HG02970 (cell line): ENCODE data around the gene EIF1.

Experiments used
- ATAC-seq: cut with Tn5 transposase; IDR thresholded peaks from one replicate; pipeline ENCODE4 v1.9.1; 2021; ENCODE audit warnings: mild to moderate bottlenecking, moderate library complexity, moderate number of reproducible peaks; ENCODE audit not compliant: unreplicated experiment, low FRiP score

The EIF1 gene

DNA sequence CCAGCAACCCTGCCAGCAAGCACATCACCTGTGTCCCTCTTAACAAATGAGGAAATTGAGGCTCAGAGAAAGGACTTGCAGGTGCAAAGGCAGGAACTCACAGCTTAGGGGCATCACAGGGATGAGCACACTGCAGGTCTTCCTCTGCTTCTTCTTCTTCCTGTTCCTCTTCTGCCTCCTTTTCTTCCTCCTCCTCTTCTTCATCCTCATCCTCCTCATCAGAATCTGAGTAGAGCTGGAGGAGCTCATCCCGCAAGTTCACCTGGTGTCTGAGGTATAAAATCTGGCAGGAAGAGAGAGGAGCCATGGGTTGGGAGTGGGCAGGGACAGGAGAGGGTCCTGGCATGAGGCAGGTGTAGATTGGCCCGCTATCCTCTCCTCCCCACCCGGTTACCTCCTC is 43.2 kb downstream of the EIF1 start:
- no peak for ATAC-seq

DNA sequence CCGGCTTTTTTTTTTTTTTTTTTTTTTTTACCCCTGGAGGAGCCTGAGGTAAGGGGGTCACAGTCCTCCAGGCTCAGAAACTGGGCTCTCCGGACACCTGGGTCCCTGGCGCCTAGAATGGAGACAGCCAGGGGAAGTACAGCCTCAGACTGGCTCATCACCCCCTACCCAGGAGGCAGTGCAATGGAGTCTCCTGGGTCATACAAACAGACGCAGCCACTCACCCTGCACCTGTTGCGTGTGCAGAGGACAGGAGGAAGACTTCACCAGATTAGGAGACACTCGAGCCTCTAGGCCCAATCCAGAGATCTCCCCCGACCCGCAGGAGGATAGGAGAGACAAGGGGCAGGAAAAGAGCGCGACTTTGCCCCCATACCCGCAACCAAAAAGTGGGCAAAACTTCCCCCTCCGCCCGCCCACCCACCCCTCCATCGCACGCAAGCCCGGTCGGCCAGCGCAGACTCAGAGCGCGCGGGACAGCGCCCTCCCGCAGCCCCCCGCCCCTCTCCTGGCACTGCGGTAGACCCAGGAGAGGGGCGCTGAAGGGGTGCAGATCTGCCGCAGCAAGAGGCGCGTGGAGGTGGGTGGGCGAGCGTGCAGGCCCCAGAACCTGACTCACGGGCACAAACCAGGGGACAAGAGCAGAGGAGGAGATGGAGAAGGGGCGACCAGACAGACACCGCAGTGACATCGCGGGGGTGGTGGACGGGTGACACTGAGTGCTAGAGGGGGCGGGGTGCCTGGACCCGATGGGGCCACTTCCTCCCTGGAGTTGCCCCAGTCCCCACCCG is 44.9 kb downstream of the EIF1 start:
- no peak for ATAC-seq

DNA sequence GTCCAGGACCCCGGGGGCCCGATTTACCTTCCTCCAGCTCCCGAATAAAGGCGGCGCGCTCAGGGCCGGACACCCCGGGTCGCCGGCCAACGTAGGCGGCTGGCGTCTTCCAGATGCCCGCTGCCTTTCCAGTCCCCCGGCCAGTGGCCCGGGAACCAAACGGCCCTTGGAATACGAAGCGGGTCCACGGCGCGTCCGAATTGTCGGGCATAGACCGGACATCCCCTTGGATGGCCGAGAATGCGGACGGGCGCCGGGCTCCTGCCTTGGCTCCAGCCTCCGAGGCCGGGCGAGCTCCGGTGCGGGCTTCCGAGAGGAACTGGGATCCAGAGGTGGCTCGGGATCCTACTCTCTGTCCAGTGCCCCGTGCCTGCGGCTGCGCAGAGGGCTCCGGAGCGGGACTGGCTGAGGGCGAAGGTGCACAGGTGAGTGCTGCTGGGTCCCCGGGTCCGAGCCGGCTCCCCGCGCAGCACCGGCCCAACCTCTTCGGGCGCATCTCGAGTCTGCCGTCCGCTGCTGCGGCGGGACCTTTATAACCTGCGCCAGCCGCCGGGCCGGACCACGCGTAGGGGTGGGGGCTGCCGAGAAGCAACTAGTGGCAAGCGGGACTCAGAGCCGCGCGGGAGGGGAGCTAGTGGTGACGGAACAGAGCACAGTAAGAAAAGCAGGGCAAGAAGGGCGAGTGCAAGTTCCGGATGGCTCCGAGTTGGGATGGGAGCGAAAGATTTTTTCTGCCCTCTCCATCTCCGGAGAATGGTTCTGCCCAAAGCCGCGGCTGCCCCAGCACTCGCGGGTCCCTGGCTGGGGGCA is 45.7 kb downstream of the EIF1 start, which contains the start of gene HAP1:
HAP1 (minus strand) TSS at position 505 of the 810 bp plus-strand sequence; CDS start at position 496, 9 bp downstream.
- no peak for ATAC-seq

DNA sequence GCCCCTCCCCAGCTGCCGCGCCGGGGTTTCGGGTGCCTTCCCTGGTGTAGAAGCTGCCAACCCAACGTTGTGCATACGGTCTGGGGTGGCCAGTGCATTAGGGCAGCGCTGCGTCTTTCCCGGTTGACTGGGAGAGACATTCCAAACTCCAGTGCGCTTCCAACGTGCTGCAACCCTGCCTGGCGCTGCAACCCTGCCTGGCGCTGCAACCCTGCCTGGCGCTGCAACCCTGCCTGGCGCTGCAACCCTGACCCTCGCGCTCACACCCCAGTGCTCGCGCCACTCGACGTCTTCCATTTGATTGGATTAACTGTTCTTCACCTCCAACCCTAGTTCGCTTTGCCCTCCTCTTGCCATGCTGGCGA is 46.2 kb downstream of the EIF1 start:
- ATAC-seq, result no peak

DNA sequence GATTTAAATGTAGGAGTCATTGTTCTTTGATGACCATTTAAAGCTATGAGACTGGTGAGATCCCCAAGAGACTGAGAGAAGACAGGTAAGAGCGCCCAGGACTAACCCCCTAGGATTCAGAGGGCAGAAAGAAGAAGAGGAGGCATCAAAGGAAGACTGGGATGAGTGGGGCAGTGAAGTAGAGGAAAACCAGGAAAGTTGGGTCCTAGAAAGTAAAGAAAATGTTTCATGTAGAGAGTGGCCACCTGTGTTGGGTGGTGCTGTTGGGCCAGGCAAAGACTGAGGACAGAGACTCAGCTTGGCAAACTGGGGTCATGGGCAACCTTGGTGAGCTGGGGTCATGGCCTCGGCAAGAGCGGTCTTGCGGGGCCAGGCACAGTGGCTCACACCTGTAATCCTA is 47.1 kb downstream of the EIF1 start:
- no peak for ATAC-seq

DNA sequence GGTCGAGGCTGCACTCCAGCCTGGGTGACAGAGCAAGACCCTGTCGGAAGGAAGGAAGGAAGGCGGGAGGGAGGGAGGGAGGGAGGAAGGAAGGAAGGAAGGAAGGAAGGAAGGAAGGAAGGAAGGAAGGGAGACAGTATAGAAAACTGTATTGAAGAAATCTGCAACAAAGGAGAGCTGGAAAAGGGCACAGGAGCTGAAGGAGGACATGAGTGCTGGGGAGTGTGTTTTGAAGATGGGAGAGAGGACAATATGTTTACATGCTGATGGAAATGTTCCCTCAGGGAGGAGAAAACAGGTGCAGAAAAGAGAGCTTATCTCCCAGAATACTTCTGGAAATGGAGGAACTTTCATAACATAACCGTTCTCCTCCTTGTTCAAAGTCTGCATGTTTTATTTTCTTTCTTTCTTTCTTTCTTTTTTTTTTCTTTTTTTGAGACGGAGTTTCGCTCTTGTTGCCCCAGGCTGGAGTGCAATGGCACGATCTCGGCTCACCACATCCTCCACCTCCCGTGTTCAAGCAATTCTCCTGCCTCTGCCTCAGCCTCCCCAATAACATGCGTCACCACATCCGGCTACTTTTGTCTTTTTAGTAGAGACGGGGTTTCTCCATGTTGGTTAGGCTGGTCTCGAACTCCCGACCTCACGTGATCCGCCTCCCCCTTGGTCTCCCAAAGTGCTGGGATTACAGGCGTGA is 48.4 kb downstream of the EIF1 start:
- no peak for ATAC-seq

DNA sequence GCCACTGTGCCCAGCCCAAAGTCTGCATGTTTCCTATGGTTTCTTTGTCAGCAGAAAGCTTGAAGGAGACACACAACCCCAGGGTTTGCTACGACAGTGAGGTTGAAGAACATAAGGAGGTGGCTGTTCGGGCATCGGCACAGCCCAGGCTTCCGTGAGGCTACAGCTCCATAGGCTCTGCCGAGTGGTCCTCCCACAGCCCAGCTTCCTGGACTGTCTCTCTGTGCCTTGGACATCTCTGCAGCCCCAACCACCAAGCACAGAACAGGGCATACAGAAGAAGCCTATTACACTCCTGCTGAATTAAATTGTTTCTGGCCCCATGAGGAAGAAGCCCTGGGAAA is 49.0 kb downstream of the EIF1 start:
- ATAC-seq, result no peak

DNA sequence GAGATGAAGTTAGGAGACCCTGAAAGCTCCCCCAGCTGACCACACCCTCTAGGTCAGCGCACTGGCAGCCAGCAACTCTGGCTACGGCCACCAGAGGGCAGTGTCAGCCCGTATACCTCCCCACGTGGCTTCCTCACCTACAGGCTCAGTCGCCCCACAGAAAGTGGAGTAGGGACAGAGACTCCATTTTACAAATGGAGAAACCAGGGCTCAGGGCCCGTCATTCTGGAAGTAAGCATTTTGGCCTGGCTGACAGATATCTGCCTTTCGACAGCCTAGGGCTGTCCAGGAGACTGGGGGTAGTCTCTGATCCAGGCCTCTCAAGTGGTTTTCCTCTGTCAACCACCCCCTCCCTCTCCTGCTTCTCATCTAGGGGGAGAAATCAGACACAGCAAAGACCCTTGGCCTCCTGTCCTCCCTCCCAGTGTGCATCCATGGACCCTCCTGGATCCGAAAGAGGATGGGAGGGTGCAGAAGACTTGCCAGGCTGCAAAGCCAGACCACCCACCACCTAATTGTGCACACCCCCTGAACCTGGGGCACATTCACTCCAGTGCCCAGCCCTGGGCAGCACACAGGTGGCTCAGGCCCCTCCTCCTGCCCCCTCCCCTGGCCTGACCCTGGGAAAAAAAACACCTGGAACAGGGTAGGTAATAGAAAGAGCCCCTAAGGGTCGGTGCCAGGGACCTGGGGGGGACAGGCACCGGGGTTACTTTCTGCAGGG is 49.6 kb downstream of the EIF1 start:
- no peak for ATAC-seq

DNA sequence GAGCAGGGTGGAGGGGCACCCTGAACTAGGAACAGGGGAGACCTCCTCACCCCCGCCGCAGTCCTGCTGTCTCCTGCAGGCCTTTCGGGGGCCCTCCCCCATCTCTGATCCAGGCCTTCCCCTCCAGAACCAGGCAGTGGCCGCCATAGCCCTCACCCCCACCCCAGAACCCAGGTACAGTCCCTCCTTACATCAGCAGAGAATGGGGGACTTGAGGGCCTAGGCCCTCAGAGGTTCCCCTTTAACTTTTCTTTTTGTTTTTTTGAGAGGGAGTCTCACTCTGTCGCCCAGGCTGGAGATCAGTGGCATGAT is 50.1 kb downstream of the EIF1 start:
- ATAC-seq, result no peak

DNA sequence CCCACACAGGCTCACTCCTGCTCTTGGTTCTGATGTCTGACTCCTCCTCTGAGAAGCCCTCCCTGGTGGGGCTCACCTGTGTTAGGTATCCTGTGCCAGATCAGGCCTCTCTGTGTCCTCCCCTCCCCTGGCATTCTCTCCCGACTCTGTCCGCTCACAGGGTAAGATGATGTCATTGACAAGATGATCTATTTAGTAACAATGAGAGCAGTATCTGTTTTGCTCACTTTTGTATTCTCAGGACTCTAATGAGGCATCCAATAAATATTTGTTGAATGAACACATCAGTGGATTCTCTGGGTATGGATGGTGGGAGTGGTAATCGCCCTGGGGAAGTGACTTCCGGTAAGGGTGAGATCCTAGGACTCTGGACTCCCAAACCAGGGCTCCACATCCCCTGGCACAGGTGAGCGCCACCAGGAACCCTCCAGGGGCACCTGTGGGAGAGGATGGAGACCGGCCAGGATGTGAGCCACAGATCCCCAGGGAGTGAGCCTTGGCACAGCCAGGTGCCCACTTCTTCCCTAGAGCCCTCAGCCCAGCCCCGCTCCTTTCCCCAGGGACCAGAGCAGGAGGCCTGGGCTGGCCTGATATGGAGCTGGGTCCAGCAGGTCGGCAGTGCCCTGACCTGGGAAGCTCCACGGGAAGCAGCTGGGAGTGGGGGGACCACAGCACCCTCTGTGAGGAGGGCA is 51.1 kb downstream of the EIF1 start:
- ATAC-seq, result no peak

DNA sequence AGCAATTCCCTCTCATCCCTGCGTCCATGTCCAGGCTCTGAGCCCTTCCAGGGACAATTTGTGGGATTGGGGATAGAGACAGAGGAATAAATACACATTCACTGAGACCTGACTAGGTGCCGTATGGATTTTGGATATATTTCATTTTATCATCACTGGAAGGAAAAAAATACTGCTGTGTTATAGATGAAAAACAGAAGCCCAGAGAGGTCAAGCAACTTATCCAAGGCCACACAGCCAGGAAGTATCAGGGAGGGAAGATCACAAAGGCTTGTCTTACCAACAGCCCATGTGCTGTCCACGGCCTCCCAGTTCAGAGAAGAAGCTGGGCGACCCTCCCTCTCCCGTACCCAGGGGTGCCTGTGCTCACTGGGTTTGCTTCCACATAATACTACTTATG is 51.8 kb downstream of the EIF1 start:
- ATAC-seq, result no peak

DNA sequence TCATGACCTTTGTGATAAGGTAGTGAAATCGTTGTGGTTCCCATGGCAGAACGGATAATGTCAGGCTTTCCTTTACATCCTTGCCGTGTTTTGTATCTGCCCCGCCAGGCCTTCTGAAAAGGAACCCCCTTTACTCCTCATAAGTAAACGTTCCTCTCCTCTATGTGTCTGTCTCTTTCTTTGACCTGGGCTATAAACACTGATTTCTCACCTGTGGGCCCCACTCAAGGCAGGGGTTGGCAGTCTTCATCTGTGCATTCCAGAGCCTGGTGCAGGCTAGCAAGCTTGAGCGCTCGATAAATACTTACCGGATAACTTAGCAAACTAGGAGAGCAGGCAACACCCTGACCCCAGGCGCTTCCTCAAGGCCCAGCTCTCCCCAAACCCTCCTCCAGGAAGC is 53.0 kb downstream of the EIF1 start:
- ATAC-seq, result no peak
